GM21619 (cell line): ENCODE data around the gene NUDT17.
"Not testable (repeated sequence)": the region's sequence is repeated elsewhere in the genome, so short reads cannot be mapped to it uniquely, and the experiment has no call there.

Experiments used
- ATAC-seq: cut with Tn5 transposase; IDR thresholded peaks from one replicate; pipeline ENCODE4 v1.9.1; 2021; ENCODE audit not compliant: unreplicated experiment

The NUDT17 gene

DNA sequence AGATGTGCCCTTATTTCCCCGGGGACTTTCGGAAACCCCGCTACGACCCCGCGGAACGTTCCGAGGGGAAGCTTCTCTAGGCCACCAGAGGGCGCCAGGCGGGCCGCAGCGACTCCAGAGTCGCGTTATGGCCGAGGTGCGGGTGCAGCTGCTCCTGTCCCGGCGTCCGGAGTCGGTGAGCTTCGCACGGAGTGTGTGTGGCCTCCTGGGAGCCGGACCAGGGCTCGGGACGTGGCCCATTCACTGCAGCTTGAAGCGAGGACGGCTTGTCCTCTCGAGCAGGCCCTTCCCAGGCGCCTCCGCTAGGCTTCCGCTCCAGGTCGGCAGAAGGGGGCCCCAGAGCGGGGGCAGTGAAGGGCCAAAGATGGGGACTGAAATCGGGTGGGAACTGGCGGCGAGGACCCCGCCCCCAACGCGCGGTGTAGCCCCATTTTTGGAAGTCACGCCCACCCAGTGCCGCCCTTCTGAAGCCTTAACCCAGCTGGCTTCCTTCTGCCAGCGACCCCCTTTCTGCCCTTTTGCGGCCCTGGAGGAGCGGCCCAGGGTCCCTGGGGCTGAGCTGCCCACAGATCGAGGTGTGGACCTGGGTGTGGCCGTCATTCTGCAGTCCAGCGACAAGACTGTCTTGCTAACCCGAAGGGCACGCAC, at the start of gene NUDT17:
TSS of gene NUDT17 (plus strand) at position 117 of the 648 bp plus-strand sequence. CDS start at position 128, 11 bp downstream.
- ATAC-seq = peak; percentile 50

DNA sequence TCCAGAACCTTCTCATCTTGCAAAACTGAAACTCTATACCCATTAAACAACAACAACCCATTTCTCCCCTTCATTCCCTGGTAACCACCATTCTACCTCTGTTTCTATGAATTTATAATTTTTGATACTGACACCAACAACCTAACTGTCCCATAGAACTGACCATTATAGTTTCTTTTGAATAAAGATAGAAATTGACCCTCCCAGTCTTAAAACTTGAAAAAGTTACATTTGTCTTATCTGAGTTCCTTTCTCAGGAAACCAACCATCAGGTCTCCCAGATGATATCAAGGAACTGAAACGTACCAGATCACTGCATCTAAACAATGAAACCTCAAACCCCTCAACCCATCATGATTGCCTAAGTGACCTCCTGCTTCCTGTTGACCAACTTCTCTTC, 48.7 kb upstream of the NUDT17 start:
- ATAC-seq = no peak

GRCh38 chr1:145799806-145800205, 45.6 kb upstream of the NUDT17 start:
- ATAC-seq = no peak

DNA sequence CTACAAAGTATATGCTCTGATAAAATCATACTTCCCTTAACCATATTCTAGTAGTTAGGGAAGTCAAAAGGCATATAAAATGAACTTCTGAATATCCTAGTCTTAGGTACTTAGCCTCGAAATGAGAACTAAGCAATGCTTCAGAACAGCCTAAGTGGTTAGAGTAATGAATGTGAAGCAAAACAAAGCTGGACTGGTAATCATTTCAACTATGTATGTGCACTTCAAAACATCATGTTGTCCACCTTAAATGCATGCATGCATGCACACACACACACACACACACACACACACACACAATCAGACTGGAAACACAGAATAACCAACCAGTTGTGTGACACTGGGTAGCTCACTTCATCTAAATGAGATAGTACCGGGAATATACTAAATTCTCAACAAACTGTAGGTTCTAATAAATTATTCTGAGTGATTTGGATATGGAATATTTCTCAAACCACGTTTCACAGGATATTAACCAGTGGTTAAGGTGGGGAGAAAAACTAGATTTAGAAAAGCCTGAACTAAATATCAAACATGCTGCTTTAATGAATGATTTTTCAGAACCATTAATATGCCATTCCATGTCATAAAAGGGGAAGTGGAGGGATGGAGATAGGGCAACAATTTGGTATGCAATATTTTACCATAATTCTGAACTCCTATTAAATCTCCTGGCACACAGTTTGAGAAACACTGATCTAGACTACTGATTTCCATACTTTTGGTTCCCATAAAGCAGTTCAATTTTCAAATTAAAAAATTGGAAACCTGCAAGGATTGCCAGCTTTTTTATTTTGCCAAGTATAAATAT, 41.0 kb upstream of the NUDT17 start:
- no peak for ATAC-seq

GRCh38 chr1:145805057-145805456, 40.4 kb upstream of the NUDT17 start:
- ATAC-seq = no peak

DNA sequence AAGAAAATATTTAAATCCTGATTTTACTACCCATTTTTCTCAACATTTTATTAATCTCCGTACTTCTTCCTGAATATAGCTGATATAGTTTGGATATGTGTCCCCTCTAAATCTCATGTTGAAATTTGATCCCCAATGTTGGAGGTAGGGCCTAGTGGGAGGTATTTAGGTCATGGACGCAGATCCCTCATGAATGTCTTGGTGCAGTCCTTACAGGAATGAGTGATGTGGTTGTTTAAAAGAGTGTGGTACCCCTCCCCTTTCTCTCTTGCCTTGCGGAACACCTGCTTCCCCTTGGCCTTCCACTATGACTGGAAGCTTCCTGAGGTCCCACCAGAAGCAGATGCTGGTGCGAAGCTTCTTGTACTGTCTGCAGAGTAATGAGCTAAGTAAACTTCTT, 39.0 kb upstream of the NUDT17 start:
- no peak for ATAC-seq

GRCh38 chr1:145806844-145807243, 38.6 kb upstream of the NUDT17 start:
- no peak for ATAC-seq

- not testable (repeated sequence) for ATAC-seq
These were observed 32.2 kb upstream of the NUDT17 start for GRCh38 chr1:145812977-145813810.

GRCh38 chr1:145818095-145818494, 27.3 kb upstream of the NUDT17 start:
- not testable (repeated sequence) for ATAC-seq

DNA sequence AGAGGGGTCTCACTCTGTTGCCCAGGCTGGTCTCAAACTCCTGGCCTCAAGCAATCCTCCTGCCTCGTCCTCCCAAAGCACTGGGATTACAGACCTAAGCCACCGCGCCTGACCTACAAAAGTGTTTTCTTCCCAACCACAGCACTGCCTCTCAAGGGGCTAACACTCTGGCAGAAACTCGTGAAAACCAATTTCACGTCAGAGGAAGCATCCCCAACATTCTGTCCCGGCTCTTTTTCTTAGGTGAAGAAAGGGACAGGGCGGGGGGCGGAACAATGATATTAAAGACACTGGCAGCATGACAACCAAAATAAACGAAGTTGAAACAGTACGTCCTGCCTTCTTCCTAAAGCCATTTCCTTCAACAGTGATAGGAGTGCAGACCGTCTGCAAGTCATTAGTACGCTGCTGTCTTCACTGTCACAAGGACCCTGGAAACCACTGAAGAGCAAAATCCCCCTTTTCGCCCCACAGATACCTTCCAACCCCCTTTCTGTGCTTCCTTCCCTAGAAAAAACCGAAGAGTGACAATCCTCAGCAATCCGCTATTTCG, 22.6 kb upstream of the NUDT17 start:
- ATAC-seq = not testable (repeated sequence)

DNA sequence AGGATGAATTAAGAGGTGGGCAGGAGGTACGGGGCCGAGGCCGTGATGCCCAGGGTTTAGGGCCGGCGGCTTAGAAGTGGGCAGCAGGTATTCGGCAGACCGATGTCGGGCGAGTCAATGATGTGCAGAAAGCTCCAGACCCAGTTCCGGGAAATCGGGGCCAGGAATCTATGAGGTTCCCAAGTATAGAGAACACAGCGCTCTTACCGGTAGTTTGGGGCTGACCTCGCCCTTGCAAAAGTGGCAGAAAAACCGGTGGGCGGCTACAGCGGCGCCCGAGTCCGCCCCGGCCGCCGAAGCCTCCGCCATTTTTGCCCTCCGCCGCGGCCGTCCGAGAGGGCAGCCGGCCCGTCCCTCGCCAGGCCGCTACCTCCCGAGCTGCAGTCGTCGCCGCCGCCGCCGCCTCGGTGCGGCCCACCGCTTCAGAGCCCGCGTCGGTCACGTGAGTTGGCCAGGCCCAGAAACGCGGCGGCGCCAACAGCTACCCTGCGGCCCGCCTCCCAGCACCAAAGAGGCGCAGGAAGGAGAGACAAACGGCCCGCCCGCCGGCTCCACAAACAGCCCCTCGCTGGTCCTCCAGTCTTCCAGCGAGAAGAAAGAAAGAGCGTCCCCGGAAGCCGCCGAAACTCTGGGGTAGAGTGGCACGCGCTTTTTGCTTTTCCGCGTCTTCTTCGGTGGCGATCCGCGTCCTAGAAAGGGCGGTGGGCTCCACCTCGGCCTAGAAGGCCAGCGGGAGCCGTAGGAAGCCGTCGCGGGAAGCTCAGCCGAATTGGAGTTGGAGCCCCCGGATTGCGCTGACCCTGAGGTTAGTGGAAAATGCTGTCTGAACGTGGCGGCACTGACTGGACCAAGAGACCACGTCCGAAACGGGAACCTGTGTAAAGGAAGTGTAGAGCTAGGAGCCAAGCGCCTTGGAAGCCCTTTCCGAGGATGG, 21.6 kb upstream of the NUDT17 start, which contains the start of the genes POLR3C and RNF115:
TSS of gene POLR3C (plus strand) at position 636 of the 934 bp plus-strand sequence. CDS start 1,577 bp downstream, outside the sequence.
TSS of gene RNF115 (minus strand) at position 531 of the 934 bp plus-strand sequence. CDS start at position 309, 222 bp downstream.
- peak; percentile 87 for ATAC-seq

- no peak for ATAC-seq
These were observed 21.0 kb upstream of the NUDT17 start for GRCh38 chr1:145824499-145824842.

GRCh38 chr1:145826030-145826429, 19.4 kb upstream of the NUDT17 start:
- ATAC-seq = no peak

GRCh38 chr1:145827966-145828365, 17.5 kb upstream of the NUDT17 start:
- ATAC-seq = no peak

DNA sequence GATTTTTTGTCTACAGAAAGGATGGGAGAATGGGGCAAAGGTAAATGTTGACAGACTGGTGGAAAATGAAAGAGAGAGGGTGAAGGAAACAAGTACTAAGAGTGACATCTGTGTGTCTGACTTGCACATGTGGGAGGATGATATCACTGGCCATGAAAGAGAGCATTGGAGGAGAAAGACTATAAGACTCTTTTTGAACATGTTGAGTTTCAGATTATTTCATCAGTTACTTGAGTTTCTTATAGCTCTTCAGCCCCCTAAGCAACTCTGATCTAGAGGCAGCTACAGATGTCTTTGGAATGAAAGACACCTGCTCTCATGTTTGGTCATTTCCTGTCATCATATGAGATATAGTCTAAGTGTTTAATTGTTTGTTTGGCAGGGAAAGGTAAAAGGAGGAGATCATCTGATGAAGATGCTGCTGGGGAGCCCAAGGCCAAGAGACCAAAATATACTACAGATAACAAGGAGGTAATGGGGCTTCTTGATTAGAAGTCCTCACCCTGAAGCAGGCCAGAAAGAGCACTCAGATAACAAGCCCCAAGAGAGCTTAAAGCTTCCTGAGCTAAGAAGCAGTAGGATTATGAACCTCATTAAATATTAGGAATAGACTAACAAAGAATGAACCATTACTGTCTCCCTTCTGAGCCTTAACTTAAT, 16.9 kb upstream of the NUDT17 start:
- no peak for ATAC-seq

- ATAC-seq = not testable (repeated sequence)
These were observed 14.6 kb upstream of the NUDT17 start for GRCh38 chr1:145830810-145831209.

DNA sequence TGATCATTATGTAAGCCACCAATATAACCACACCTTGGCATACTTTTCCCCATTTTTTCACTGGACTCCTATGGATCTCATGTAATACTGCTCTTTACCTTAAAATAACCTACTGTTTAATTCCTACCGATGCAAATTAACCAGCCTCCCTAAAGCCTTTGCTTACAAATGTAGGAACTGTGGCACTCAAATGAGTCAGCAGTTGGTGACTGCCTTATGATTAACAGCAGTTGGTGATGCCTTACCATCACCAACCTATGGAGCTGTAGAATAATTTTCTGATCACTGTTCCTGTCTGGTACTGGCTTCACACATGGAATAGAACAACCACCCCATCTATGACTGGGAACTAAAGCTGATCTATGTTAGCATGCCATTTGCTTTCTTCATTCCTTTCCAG, 7.8 kb upstream of the NUDT17 start:
- no peak for ATAC-seq

- ATAC-seq = no peak
These were observed 2.4 kb upstream of the NUDT17 start for GRCh38 chr1:145843031-145843430.

DNA sequence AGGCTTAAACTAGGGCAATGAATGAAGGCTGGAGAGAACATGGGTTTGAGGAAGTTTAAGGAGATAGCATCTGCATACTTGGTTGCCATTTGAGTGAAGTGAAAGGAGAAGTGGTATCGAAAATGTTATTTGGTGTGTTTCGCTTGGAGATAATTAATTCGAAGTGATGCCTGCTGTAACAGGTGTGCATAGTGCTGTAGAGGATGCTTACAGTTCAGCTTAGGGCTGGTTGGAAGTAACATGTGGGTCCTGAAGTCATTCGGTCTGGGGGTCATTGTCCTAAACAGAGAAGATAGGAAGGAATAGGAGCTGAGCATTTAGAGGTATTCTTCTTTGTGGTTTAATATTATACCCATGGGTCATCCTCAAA, 301 bp upstream of the NUDT17 start:
- ATAC-seq = peak; percentile 73
